IMR-90 (cell line): Measurements from ENCODE around the gene KCNAB2.

Experiments used
- BHLHE40 ChIP-seq: fragments of 150-350 bp; IDR thresholded peaks from 2 replicates; pipeline ENCODE4 v1.6.1; 2016; ENCODE audit warnings: mild to moderate bottlenecking, low read depth, low read length
- CEBPB ChIP-seq: IDR thresholded peaks from 2 replicates; pipeline ENCODE4 v1.6.1; 2012; ENCODE audit warnings: low read depth, low read length, improper control_type of control experiment
- CHD1 ChIP-seq: IDR thresholded peaks from 2 replicates; pipeline ENCODE4 v1.6.1; 2012; ENCODE audit warnings: low read depth, low read length, improper control_type of control experiment
- FOS ChIP-seq: fragments of 150-350 bp; IDR thresholded peaks from 2 replicates; pipeline ENCODE4 v1.6.1; 2016; ENCODE audit warnings: low read depth, low read length
- MAFK ChIP-seq: IDR thresholded peaks from 2 replicates; pipeline ENCODE4 v1.6.1; 2012; ENCODE audit warnings: low read depth, low read length, improper control_type of control experiment
- MAZ ChIP-seq: IDR thresholded peaks from 2 replicates; pipeline ENCODE4 v1.6.1; 2012; ENCODE audit warnings: low read depth, mild to moderate bottlenecking, low read length, improper control_type of control experiment, moderate library complexity, borderline replicate concordance
- MXI1 ChIP-seq: IDR thresholded peaks from 2 replicates; pipeline ENCODE4 v1.6.1; 2012; ENCODE audit warnings: low read depth, mild to moderate bottlenecking, low read length, moderate library complexity, borderline replicate concordance
- POLR2A ChIP-seq: IDR thresholded peaks from 2 replicates; pipeline ENCODE4 v1.6.1; 2012; ENCODE audit warnings: mild to moderate bottlenecking, low read depth, low read length
- RAD21 ChIP-seq: IDR thresholded peaks from 2 replicates; pipeline ENCODE4 v1.6.1; 2012; ENCODE audit warnings: low read length, improper control_type of control experiment
- RFX5 ChIP-seq: IDR thresholded peaks from 2 replicates; pipeline ENCODE4 v1.8.0; 2012; ENCODE audit warnings: low read depth, mild to moderate bottlenecking, low read length, moderate library complexity
- SMC3 ChIP-seq: fragments of 150-350 bp; IDR thresholded peaks from 2 replicates; pipeline ENCODE4 v1.6.1; 2016; ENCODE audit warnings: low read depth, mild to moderate bottlenecking, antibody characterized with exemption, low read length, moderate library complexity
- TF ChIP-seq, protein P1 (sequence below): conservative IDR thresholded peaks from 2 replicates; pipeline ENCODE4 v1.5.1; 2012; ENCODE audit warnings: mild to moderate bottlenecking, low read depth, low read length, improper control_type of control experiment
- TF ChIP-seq, protein P2 (sequence below): fragments of 150-350 bp; IDR thresholded peaks from 2 replicates; pipeline ENCODE4 v1.6.1; 2016; ENCODE audit warnings: low read depth, mild to moderate bottlenecking, low read length, moderate library complexity, borderline replicate concordance

DNA sequence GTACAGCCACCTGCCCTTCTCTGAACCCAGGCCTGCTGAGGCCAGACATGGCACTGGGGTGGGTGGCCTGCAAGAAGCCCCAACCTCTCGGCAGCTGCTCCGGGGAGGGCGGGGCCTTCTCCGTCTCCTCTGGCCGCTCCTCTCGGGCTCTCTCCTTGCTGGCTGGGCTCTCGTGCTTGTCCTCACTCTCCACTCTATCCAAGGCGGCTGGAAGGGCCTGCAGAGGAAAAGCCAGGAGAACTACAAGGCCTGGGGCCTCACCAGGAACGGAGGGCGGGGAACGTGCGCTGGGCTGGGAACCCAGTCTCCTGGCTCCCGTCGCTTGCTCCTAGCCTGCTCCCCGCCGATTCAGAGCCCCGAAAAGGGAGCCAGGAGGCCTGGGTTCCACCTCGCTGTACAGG lies 75.3 kb downstream of the KCNAB2 start:
- TF ChIP-seq POLR2A = no peak
- TF ChIP-seq, protein P1, sequence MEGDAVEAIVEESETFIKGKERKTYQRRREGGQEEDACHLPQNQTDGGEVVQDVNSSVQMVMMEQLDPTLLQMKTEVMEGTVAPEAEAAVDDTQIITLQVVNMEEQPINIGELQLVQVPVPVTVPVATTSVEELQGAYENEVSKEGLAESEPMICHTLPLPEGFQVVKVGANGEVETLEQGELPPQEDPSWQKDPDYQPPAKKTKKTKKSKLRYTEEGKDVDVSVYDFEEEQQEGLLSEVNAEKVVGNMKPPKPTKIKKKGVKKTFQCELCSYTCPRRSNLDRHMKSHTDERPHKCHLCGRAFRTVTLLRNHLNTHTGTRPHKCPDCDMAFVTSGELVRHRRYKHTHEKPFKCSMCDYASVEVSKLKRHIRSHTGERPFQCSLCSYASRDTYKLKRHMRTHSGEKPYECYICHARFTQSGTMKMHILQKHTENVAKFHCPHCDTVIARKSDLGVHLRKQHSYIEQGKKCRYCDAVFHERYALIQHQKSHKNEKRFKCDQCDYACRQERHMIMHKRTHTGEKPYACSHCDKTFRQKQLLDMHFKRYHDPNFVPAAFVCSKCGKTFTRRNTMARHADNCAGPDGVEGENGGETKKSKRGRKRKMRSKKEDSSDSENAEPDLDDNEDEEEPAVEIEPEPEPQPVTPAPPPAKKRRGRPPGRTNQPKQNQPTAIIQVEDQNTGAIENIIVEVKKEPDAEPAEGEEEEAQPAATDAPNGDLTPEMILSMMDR = no peak
- no peak for TF ChIP-seq BHLHE40
- TF ChIP-seq MXI1 = no peak
- TF ChIP-seq CHD1 = no peak
- TF ChIP-seq RFX5 = no peak
- TF ChIP-seq, protein P2, sequence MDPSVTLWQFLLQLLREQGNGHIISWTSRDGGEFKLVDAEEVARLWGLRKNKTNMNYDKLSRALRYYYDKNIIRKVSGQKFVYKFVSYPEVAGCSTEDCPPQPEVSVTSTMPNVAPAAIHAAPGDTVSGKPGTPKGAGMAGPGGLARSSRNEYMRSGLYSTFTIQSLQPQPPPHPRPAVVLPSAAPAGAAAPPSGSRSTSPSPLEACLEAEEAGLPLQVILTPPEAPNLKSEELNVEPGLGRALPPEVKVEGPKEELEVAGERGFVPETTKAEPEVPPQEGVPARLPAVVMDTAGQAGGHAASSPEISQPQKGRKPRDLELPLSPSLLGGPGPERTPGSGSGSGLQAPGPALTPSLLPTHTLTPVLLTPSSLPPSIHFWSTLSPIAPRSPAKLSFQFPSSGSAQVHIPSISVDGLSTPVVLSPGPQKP = no peak
- TF ChIP-seq CEBPB = no peak
- TF ChIP-seq RAD21 = no peak
- no peak for TF ChIP-seq FOS
- TF ChIP-seq SMC3 = no peak
- no peak for TF ChIP-seq MAZ
- TF ChIP-seq MAFK = no peak
